ENCODE data around the gene ZNF865.
"Not testable (repeated sequence)": the region's sequence is repeated elsewhere in the genome, so short reads cannot be mapped to it uniquely, and the experiment has no call there.

- TF ChIP-seq ZNF274 (IDR thresholded peaks at IDR 0.05; ENCODE audit: low read depth, low read length); SUZ12 (IDR thresholded peaks at IDR 0.05; ENCODE audit: extremely low read depth, insufficient read depth, insufficient read length); YY1 (IDR thresholded peaks at IDR 0.05; ENCODE audit: insufficient read depth, insufficient read length): not testable (repeated sequence)
Measured at GRCh38 chr19:55573929-55574328, 31.5 kb upstream of the ZNF865 start.

Data from NT2/D1 (cell line).